Caki2 (cell line): ENCODE measurements around the gene ILF3. TPM values are rescaled to one million over a fixed set of nuclear protein-coding genes. Genes with fewer than 3 reads are reported as not detected.
A peak's percentile ranks its signal among the peaks of the same experiment; 100 is the strongest.

Experiments used
- DNase-seq: peaks from one replicate; pipeline ENCODE4 v3.0.0-alpha.2; 2015; ENCODE audit warnings: low read depth
- in situ Hi-C: cut with HindIII; loops from 2 replicates; pipeline ENCODE4 v1.10.0; 2016; ENCODE audit warnings: low sequenced_read_pairs, low pct_unique_long_range_greater_than_20kb, mixed read lengths
- total RNA-seq: library from RNA; depleted of rRNA; stranded (reverse); fragments of >200 nt; shearing (Covaris generic); gene quantifications from 2 replicates; pipeline ENCODE4 v1.2.3, GENCODE V29; 2014; ENCODE audit warnings: low replicate concordance; rRNA removed

Gene ILF3
- 168 and 223 TPM in 2 replicates for total RNA-seq

- in situ Hi-C loops, result no loop called here
- DNase-seq, result peak; percentile 98
Observed at GRCh38 chr19:10653732-10654609, at the start of gene ILF3. Gene ILF3 (plus strand): TSS chr19:10654346. CDS start chr19:10670606, 16,260 bp downstream.

GRCh38 chr19:10604460-10604980 lies 49.6 kb upstream of the ILF3 start:
- in situ Hi-C loops, result no loop called here

GRCh38 chr19:10611907-10612306 lies 42.2 kb upstream of the ILF3 start:
- in situ Hi-C loops, result no loop called here
- no peak for DNase-seq

More at GRCh38 chr19:10604460-10604980, 49.6 kb upstream of the ILF3 start:
- no peak for DNase-seq

GRCh38 chr19:10612499-10613119 lies 41.5 kb upstream of the ILF3 start:
- DNase-seq, result no peak
- in situ Hi-C loops, result no loop called here

- DNase-seq, result no peak
- in situ Hi-C loops, result no loop called here
Observed at GRCh38 chr19:10615429-10616023, 38.6 kb upstream of the ILF3 start.

GRCh38 chr19:10617409-10618121 lies 36.6 kb upstream of the ILF3 start:
- DNase-seq, result no peak
- in situ Hi-C loops, result no loop called here

GRCh38 chr19:10618846-10619245 lies 35.3 kb upstream of the ILF3 start:
- DNase-seq, result no peak
- in situ Hi-C loops, result no loop called here

GRCh38 chr19:10620786-10621185 lies 33.4 kb upstream of the ILF3 start:
- DNase-seq, result no peak
- in situ Hi-C loops, result no loop called here

- in situ Hi-C loops, result no loop called here
- no peak for DNase-seq
Observed at GRCh38 chr19:10621966-10622365, 32.2 kb upstream of the ILF3 start.

- no peak for DNase-seq
- in situ Hi-C loops, result no loop called here
Observed at GRCh38 chr19:10624585-10624984, 29.6 kb upstream of the ILF3 start.

GRCh38 chr19:10625003-10625761 lies 29.0 kb upstream of the ILF3 start, which contains the start of gene SLC44A2:
Gene SLC44A2 (plus strand): TSS chr19:10625553. CDS start chr19:10625634, 81 bp downstream.
- DNase-seq, result peak; percentile 21
- in situ Hi-C loops, result no loop called here

GRCh38 chr19:10625762-10626138 lies 28.4 kb upstream of the ILF3 start:
- DNase-seq, result no peak
- in situ Hi-C loops, result no loop called here

GRCh38 chr19:10631874-10632273 lies 22.3 kb upstream of the ILF3 start:
- in situ Hi-C loops, result no loop called here
- DNase-seq, result no peak

- in situ Hi-C loops, result no loop called here
- DNase-seq, result no peak
Observed at GRCh38 chr19:10634430-10634829, 19.7 kb upstream of the ILF3 start.

GRCh38 chr19:10634963-10635362 lies 19.2 kb upstream of the ILF3 start:
- no peak for DNase-seq
- in situ Hi-C loops, result no loop called here

GRCh38 chr19:10636304-10636972 lies 17.7 kb upstream of the ILF3 start:
- no peak for DNase-seq
- in situ Hi-C loops, result no loop called here

- DNase-seq, result no peak
- in situ Hi-C loops, result no loop called here
Observed at GRCh38 chr19:10637894-10638293, 16.3 kb upstream of the ILF3 start.
